HL-60 (cell line): ENCODE results near the gene HOMEZ.

ENCODE experiments used
- DNase-seq, 2 experiments: peaks; one replicate each; pipeline ENCODE4 v3.0.0-alpha.2; 2010 to 2020; ENCODE audit warnings: low read depth in 1 of 2, low spot score in 1 of 2
- H3K27ac ChIP-seq: fragments of 250-450 bp; sonication (Bioruptor Pico); replicated peaks from 2 replicates; pipeline ENCODE4 v1.5.1; 2020; ENCODE audit warnings: mild to moderate bottlenecking, moderate library complexity
- H3K27me3 ChIP-seq: fragments of 250-450 bp; sonication (Bioruptor Pico); 2 replicates; pipeline ENCODE4 v1.5.1; 2021; ENCODE audit warnings: mild to moderate bottlenecking, moderate library complexity; ENCODE audit not compliant: insufficient read depth, poor library complexity, severe bottlenecking
- H3K4me3 ChIP-seq: replicated peaks from 2 replicates; pipeline ENCODE4 v1.5.1; 2011; ENCODE audit warnings: mild to moderate bottlenecking, control low read depth, low read length; ENCODE audit not compliant: insufficient read depth
- CTCF ChIP-seq: IDR thresholded peaks from one replicate; pipeline ENCODE4 v1.5.1; 2011; ENCODE audit warnings: low read length, control low read depth, inconsistent platforms; ENCODE audit not compliant: insufficient read depth
- GABPA ChIP-seq: IDR thresholded peaks from 2 replicates; pipeline ENCODE4 v1.6.1; 2012; ENCODE audit warnings: low read depth
- POLR2AphosphoS5 ChIP-seq: IDR thresholded peaks from 2 replicates; pipeline ENCODE4 v1.6.1; 2012; ENCODE audit warnings: low read depth
- SPI1 ChIP-seq: IDR thresholded peaks from 2 replicates; pipeline ENCODE4 v1.6.1; 2012; ENCODE audit warnings: low read depth, mild to moderate bottlenecking, borderline replicate concordance
- TF ChIP-seq, protein P1 (sequence below): IDR thresholded peaks from 2 replicates; pipeline ENCODE4 v1.6.1; 2012; ENCODE audit warnings: low read depth; ENCODE audit not compliant: insufficient replicate concordance

The HOMEZ gene

DNA sequence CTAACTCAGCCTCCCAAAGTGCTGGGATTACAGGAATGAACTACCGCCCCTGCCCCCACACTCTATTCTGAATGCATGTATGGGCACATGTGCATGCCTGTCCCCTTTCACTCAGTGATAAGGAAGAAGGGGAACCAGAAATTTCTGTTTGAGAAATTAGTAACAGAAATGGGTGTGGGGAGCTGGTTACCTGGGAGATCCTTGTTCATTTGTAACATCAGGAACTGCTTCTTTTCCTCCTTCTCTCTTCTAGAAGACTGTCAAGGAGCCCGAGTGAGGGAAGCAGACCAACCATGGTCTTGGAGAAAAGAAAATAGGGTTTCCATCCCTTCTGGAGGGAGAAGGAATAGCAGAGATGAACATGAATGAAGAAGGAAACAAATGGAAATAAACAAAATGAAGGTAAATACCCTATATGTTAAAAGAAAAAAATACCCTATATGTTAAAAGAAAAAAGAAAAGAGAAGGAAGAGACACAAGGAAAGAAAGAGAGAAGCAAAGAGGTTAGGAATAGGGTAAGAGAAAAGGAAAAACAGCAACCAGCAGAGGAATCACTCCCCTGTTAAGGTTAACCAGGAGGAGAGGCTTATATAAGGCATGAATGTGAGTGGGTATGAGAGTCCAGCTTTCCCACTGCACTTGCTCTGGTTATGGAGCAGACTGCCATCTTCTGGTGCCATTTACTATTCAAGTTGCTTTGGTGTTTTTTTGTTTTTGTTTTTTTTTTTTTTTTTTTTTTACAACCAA is 13.5 kb upstream of the HOMEZ start:
- TF ChIP-seq POLR2AphosphoS5 = no peak
- no peak for TF ChIP-seq SPI1
- TF ChIP-seq CTCF = no peak
- TF ChIP-seq, protein P1, sequence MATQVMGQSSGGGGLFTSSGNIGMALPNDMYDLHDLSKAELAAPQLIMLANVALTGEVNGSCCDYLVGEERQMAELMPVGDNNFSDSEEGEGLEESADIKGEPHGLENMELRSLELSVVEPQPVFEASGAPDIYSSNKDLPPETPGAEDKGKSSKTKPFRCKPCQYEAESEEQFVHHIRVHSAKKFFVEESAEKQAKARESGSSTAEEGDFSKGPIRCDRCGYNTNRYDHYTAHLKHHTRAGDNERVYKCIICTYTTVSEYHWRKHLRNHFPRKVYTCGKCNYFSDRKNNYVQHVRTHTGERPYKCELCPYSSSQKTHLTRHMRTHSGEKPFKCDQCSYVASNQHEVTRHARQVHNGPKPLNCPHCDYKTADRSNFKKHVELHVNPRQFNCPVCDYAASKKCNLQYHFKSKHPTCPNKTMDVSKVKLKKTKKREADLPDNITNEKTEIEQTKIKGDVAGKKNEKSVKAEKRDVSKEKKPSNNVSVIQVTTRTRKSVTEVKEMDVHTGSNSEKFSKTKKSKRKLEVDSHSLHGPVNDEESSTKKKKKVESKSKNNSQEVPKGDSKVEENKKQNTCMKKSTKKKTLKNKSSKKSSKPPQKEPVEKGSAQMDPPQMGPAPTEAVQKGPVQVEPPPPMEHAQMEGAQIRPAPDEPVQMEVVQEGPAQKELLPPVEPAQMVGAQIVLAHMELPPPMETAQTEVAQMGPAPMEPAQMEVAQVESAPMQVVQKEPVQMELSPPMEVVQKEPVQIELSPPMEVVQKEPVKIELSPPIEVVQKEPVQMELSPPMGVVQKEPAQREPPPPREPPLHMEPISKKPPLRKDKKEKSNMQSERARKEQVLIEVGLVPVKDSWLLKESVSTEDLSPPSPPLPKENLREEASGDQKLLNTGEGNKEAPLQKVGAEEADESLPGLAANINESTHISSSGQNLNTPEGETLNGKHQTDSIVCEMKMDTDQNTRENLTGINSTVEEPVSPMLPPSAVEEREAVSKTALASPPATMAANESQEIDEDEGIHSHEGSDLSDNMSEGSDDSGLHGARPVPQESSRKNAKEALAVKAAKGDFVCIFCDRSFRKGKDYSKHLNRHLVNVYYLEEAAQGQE = no peak
- no peak for TF ChIP-seq GABPA

GRCh38 chr14:23297611-23298277 is 11.8 kb upstream of the HOMEZ start:
- H3K27me3 ChIP-seq = no peaks in the 10 kb centered on the region
- no peak overlapping the region for H3K4me3 ChIP-seq
- no peak overlapping the region for H3K27ac ChIP-seq
- TF ChIP-seq POLR2AphosphoS5 = no peak
- TF ChIP-seq SPI1 = no peak
- no peak for TF ChIP-seq CTCF
- TF ChIP-seq GABPA = no peak
- TF ChIP-seq, protein P1 = no peak
- DNase-seq = no peak

More for the DNA sequence above, 13.5 kb upstream of the HOMEZ start:
- Histone ChIP-seq H3K4me3 (no peak overlapping the region), H3K27me3 (no peaks in the 10 kb centered on the region), H3K27ac (no peak overlapping the region)
- peak in 1 of 2 experiments; percentile 31 for DNase-seq

GRCh38 chr14:23297096-23297495 is 11.2 kb upstream of the HOMEZ start:
- no peak for DNase-seq
- Histone ChIP-seq H3K27ac (no peak overlapping the region), H3K4me3 (no peak overlapping the region), H3K27me3 (no peaks in the 10 kb centered on the region)
- TF ChIP-seq POLR2AphosphoS5 = no peak
- no peak for TF ChIP-seq GABPA
- TF ChIP-seq CTCF = no peak
- TF ChIP-seq SPI1 = no peak
- TF ChIP-seq, protein P1 = no peak
